Renal pelvis (tissue), 12 donors: ENCODE results near the gene SHROOM1. TPM values are rescaled to one million over a fixed set of nuclear protein-coding genes. Genes with fewer than 3 reads are reported as not detected.

Source experiments
- DNase-seq: peaks from one replicate; pipeline ENCODE4 v3.0.0-alpha.2; 2013
- long read RNA-seq, 16 experiments: transcript quantifications; one replicate each; lab custom pipeline, GENCODE V29; 2026
- polyA plus RNA-seq, 3 donors: library from polyadenylated mRNA; unstranded; fragments of 120-200 nt; gene quantifications; one replicate each; pipeline ENCODE4 v1.2.1, GENCODE V29; 2013; ENCODE audit not compliant: insufficient read length in 3 of 3

SHROOM1 gene, protein sequence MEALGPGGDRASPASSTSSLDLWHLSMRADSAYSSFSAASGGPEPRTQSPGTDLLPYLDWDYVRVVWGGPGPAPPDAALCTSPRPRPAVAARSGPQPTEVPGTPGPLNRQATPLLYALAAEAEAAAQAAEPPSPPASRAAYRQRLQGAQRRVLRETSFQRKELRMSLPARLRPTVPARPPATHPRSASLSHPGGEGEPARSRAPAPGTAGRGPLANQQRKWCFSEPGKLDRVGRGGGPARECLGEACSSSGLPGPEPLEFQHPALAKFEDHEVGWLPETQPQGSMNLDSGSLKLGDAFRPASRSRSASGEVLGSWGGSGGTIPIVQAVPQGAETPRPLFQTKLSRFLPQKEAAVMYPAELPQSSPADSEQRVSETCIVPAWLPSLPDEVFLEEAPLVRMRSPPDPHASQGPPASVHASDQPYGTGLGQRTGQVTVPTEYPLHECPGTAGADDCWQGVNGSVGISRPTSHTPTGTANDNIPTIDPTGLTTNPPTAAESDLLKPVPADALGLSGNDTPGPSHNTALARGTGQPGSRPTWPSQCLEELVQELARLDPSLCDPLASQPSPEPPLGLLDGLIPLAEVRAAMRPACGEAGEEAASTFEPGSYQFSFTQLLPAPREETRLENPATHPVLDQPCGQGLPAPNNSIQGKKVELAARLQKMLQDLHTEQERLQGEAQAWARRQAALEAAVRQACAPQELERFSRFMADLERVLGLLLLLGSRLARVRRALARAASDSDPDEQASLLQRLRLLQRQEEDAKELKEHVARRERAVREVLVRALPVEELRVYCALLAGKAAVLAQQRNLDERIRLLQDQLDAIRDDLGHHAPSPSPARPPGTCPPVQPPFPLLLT
- polyA plus RNA-seq = 10 to 100 TPM; 12.7 to 20.9 (median 20.6) TPM
- long read RNA-seq, donor 1, partial matches to known transcripts = 0 of 2 reads
- long read RNA-seq, donor 1, other reads (novel, unspliced or antisense) = 0 of 2 reads
- long read RNA-seq, donor 2, partial matches to known transcripts = 0 of 3 reads
- long read RNA-seq, donor 2, other reads (novel, unspliced or antisense) = 0 of 3 reads
- long read RNA-seq, donor 3 = 0 reads
- long read RNA-seq, donor 4, partial matches to known transcripts = 0 of 4 reads
- long read RNA-seq, donor 4, other reads (novel, unspliced or antisense) = 0 of 4 reads
- long read RNA-seq, donor 5 = 0 reads
- long read RNA-seq, donor 6 = 0 reads
- long read RNA-seq, donor 7, partial matches to known transcripts = 0 of 6 reads
- long read RNA-seq, donor 7, other reads (novel, unspliced or antisense) = 0 of 6 reads
- long read RNA-seq, donor 8, partial matches to known transcripts = 0 of 1 reads
- long read RNA-seq, donor 8, other reads (novel, unspliced or antisense) = 0 of 1 reads
- long read RNA-seq, donor 9, partial matches to known transcripts = 0 of 2 reads
- long read RNA-seq, donor 9, other reads (novel, unspliced or antisense) = 0 of 2 reads
- long read RNA-seq, donor 10, partial matches to known transcripts = 0 of 1 reads
- long read RNA-seq, donor 10, other reads (novel, unspliced or antisense) = 0 of 1 reads
- long read RNA-seq, donor 11, partial matches to known transcripts = 0 of 1 reads
- long read RNA-seq, donor 11, other reads (novel, unspliced or antisense) = 0 of 1 reads
- long read RNA-seq, donor 12, partial matches to known transcripts = 0 of 1 reads
- long read RNA-seq, donor 12, other reads (novel, unspliced or antisense) = 0 of 1 reads
- long read RNA-seq, donor 13, partial matches to known transcripts = 0 of 2 reads
- long read RNA-seq, donor 13, other reads (novel, unspliced or antisense) = 0 of 2 reads
- long read RNA-seq, donor 14, transcript SHROOM1-207 (1 exons, 351 nt) = major isoform, 5 of 5 reads
- long read RNA-seq, donor 14, partial matches to known transcripts = 0 of 5 reads
- long read RNA-seq, donor 14, other reads (novel, unspliced or antisense) = 0 of 5 reads
- long read RNA-seq, donor 15, partial matches to known transcripts = 0 of 3 reads
- long read RNA-seq, donor 15, other reads (novel, unspliced or antisense) = 0 of 3 reads
- long read RNA-seq, donor 16, partial matches to known transcripts = 0 of 3 reads
- long read RNA-seq, donor 16, other reads (novel, unspliced or antisense) = 0 of 3 reads

DNA sequence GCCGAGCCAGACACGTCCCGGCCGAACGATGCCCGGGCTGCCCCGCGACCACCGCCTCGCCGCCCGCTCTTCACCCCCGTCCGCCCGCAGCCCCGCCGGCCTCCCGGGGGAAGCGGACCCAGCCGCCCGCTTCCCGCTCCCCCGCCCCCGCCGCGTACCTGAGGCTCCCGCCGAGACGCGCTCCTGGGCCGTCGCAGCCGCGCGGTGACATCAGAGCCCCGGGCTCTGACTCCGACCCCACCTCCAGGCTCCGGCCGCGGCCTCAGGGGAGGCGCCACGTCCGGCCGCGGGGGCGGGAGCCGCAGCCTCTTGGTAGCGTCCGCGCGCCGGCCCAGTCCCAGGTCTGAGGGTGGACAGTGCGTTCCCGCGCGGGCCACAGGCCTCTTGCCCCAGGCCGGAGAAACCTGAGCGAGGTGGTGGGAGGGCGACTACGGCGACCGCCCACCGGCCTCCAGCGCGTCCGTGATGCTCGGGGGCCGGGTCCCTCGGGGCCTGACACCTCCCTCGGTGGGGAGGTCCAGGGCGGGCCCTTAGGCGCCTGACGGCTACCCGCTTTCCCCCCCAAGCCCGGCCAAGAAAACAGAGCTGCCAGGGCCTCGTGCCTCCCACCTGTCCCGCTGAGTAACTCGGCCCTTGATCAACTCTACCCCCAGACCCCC, at the start of gene SHROOM1:
Gene SHROOM1 (minus strand): TSS at position 212 of the 659 bp plus-strand sequence. CDS start 4,507 bp downstream, outside the sequence.
- no peak for DNase-seq

DNA sequence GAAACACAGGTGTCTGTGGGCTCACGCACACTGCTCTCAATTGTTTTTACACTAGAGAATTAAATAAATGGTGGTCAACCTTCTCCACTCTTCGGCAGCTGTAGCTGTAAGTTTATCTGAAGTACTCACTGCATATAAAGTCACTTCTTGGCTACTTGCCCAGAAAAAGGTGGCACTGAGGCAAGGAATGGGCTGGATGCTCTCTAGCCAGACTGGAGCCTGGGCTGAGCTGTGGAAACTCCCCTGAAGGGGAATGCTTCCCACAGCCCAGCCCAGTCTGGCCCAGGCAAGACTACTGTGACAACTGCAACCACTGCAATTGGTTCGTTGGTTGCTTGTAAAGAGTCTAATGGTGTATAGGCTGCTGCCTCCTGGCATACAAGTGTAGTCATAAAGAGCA, 47.5 kb upstream of the SHROOM1 start:
- no peak for DNase-seq

DNA sequence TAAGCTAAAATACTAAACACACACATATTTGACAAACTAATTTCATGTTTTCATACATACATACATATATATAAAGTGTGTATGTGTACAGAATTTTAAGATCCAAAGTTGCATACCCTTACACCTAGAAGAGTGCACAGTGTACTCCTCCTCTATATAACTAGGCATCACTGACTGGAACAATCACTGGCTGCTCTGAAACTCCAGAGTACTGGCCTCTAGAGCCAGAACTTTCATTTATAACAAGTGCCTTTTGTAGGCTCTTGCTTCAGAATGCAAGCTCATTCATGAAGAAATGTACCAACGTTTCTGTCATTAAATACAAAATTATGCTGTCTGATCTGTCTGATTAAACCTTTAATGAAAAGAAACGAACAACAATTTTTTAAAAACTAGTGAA, 47.0 kb upstream of the SHROOM1 start:
- DNase-seq = no peak

DNA sequence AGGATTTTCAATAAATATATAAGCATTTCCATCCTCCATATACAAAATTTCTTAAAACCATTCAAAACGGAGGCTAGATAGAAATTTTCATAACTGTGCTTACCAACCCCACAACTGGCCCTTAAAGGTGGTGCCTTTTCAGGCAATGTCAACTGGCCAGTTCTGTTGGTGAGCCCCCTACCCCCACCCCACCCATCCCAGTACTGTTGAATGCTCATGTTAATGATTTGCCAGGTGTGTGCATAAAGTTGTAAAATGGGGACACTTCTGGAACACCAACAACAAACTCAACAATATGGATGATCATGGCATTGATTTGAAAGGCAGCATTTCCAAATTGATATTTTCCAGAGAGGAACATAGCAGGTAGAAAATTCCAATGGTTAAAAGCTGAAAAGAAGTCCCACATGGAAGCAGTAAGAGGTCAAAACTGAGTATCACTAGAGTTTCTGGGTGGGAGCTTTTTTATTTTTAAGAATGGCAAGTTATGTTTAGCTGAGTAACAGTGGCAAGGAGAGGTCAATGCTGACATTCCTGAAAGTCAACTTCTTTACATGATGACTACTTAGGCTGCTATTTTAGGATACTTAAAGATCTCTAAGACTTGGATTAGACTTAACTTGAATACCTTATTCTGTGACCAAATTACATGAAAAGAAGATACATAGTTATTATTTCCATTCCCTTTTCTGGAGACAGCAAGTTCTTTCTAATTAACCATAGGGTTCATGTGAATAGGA, 45.7 kb upstream of the SHROOM1 start:
- no peak for DNase-seq

DNA sequence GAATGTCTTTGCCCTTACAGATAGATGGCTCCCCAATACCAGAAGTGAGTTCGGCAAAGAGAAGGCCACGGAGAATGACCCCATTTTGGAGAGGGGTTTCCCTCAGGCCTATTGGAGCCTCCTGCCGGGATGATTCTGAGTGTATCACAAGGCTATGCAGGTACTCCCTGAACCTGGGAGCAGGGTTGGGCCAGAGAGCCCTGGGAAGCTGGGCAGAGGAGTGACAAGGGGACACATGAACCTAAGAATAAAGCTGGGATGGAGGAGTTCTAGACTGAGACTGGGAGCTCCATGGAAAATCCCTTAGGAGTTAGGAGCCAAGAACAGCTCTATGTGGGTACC, 43.5 kb upstream of the SHROOM1 start:
- DNase-seq = no peak

DNA sequence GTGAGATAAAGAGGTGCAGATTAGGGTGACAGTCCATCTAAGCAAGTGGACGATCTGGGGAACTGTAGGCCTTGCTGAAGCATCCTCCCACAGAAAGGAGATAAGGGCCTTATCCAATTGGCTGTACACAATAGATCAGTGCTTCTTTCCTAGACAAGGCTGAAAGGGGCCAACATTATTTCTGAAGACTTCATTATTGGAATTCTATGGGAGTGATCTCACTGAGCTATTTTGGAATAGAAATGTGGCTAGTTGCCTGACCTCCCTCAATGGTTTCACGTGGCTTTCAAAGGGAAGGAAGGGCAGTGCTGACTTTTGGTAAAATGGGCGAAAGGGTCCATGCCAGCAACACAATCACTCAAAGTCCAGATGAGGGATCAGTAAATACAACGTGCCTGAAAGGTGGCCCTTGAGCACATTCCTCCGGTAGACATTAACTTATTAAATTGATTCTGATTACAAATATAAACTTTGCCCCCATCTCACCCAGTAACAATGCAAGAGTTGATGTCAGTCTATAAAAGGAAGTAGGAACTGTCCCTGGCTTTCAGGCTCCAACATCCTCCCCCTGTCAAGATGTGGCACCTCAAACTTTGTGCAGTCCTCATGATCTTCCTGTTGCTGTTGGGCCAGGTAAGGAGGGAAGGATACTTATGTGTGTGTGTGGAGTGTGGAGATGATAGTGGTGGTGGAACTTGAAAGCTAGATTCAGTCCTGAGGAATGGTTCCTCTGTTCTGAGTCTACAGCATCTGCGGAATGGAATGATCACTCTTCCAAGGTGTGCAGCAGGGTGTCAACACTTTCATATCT, 42.9 kb upstream of the SHROOM1 start, which contains the start of gene LEAP2:
Gene LEAP2 (plus strand): TSS at position 550 of the 811 bp plus-strand sequence. CDS start 27 bp downstream, at position 577.
- no peak for DNase-seq

DNA sequence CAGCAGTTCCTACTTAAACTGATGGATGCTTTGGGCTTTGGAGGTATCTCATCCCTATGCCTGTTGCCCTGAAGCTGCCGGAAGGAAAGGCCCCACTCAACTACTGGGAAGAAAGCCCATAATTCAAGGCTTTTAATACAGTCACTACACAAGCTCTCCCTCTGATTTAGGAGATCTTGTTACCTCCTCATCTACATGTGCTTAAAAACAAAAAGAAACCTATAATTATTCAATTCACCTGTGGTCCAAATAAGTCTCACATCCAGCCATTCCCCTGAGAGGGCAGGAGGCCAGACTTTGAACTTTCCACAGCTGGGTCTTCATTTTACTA, 42.3 kb upstream of the SHROOM1 start:
- DNase-seq = no peak

DNA sequence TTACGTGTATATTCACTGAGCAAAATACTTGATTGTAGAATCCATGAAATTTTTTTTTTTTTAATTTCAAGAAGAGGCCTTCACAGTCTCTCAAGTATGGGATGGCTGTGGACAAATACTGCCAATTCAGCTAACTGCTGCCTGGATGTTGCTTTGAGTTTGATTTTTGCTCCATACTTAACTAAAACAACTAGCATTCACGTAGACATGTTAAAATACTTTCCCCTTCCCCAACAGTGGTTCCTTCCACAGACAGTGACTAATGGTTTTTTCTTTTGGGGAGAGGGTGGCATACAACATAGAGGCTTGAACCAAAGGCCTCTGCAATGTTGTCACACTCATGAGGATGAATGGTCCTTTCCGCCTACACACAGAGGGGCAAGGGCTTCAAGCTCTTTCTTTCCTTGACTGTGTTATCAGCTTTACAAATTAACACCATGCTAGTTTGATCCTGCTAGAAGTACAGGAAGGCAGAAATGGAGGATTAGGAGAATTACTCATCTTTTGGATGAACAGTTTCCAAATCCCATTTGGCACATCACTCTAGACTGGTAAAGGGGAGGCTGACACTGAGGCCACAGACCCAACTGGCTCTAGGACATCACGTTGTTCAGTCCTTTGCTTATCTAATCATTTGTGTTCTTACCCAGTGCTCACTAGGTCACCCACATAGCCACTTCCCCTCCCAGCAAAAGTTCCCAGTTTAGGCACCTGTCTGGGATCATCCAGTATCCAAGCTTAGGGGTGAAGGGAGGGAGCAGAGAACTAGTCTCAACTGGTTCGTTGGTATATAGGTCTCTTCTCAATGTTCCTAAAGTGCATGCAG, 41.2 kb upstream of the SHROOM1 start:
- no peak for DNase-seq

DNA sequence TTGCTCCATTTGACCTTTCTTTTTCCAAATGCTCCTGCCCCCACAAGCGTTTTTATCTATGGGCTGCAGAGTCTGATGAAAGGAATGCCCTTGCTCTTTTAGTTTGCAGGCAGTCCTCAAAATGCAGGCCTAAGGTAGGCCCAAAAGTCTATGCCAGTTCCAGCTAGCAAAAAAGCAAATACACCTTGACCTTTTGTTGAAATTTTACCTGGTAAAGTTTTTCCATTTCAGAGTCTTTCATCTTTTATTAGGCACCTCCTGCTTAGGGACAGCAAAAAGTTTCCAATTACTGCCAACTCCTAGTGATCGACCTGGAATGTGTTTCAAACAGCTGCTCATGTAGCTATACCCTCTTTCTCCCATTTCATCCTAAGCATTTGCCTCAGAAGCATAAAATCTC, 40.4 kb upstream of the SHROOM1 start:
- no peak for DNase-seq

DNA sequence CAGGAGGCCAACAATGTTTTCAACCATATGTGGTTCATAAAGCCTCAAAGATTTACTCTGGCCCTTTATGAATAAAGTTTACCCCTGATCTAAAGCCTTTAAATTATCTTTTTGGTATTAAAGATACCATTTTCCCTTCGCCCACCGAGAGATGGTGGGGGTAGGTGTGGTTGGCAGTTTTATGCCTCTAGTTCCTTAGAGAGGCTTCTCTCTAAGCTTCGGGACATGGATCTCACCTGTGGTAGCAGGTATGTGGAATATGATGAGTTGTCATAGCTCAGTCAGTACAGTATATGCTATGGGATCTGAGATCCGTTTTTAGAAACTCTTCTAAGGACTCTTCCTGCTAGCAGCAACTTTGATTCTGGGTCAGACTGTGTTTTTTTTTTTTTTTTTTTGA, 38.3 kb upstream of the SHROOM1 start:
- DNase-seq = no peak

DNA sequence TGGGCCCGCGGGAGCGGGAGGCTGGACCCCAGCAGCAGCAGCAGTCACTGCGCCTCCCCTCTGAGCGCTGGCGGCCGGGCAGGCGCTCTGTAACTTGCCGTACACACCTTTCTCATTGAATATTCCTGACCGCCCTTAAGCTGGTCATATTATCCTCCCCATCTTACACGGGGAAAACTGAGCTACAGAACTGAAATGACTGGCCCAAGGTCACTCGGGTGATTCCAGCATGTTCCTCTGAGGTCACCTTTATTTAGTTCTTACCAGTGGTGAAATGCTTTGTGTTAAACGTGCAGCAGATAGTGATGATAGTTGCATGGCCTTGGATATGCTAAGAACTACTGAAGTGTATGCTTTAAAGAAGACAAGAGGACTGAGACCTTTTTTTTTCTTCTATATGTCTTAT, 36.6 kb upstream of the SHROOM1 start:
- no peak for DNase-seq

DNA sequence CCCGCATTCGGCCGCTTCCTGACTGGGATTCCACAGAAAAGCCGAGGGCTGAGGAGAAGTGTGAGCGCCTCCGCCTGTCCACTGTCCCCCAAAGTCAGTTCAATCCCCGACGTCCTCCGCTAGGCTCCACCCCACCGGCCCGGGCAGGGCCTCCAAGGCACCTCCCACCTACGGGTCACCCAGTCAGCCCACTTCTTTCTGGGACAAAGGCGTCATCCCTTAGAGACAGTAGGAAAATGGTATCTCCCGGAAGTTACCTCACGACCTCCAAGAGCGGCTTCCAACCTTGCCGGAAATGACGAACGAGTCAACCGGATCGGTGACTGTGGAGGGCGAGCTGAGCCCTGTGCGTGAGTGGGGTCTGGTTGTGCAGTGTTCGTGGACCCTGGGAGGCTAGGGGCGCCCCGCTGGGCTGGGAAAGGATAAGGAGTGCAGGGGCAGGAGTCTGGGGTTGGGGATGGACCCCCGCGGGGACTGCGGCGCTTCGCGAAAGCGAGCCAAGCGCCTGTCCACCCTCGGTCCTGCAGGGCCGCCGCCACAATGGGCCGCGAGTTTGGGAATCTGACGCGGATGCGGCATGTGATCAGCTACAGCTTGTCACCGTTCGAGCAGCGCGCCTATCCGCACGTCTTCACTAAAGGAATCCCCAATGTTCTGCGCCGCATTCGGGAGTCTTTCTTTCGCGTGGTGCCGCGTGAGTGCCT, 36.0 kb upstream of the SHROOM1 start, which contains the start of the genes GDF9 and UQCRQ:
Gene GDF9 (minus strand): TSS at position 128 of the 704 bp plus-strand sequence. CDS start 1,936 bp downstream, outside the sequence.
Gene UQCRQ (plus strand): TSS at position 301 of the 704 bp plus-strand sequence. CDS start 240 bp downstream, at position 541.
- DNase-seq = peak; percentile 100

DNA sequence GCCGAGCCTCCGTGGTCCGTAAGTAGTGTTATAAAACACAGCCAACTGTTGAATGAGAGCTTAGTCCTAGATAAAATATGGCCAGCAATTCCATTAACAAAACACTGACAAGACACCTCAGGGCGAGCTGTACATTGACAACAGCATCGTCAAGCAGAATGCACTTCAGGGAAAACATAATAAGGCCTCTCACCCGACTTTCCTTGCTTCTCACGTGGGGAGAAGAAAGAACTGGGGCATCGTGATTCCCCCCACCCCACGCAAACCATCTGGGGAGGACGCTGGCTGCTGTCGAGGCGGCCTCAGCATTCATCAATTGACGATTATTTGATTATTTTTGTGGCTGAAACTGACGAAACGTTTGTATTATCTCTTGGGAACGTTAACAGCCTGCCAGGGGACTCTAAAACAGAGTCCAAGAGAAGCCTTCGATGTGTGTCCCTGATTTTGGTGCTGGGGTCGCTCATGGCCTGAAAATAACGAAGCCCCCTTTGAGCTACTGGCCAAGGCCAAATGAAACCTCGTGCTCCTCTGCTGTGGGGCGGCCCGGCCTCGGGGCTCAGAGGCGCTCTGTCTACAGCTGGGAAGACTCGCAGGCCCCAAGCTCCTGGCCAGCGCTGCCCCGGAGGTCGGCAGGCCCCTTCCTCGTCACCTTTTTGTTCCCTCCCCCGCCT, 35.4 kb upstream of the SHROOM1 start:
- no peak for DNase-seq

DNA sequence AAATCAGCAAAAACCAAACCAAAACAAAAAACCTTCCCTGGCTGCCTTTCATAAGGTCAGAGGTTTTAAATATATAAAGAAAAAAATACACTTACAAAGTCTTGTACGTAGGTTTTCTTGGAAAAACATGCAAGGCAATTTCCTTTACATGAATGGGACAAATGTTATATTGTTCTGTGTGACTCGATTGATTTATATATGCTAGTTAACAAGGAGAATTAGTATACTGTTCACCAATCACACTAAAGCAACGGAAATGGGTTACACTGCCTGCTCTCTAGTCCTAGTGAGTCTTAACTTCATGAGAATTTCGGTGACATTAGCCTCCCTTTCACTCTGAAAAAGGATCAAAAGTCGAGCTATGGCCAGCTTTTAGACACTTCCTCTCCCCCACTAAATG, 30.3 kb upstream of the SHROOM1 start:
- no peak for DNase-seq

DNA sequence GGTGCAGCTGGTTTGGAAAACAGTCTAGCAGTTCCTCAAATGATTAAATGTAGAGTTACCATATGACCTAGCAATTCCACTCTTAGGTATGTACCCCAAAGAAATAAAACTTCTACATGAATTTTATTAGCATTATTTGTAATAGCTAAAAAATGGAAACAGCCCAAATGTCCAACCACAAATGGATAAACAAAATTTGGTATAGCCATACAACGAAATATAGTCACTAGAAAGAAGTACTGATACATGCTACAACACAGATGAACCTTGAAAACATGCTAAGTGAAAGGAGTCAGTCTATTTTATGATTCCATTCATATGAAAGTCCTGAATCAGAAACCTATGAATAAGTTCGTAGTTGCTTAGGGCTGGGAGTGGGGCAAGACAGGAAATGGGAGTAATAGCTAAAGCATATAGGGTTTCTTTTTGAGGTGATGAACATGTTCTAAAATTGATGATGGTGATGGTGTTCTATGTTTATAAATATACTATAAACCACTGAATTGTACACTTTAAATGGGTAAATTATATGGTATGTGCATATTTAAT, 29.5 kb upstream of the SHROOM1 start:
- no peak for DNase-seq
